HG03108 (cell line): ENCODE measurements around the gene FEM1A.
"Not testable (repeated sequence)": the region's sequence is repeated elsewhere in the genome, so short reads cannot be mapped to it uniquely, and the experiment has no call there.

Experiments
- ATAC-seq: cut with Tn5 transposase; IDR thresholded peaks from one replicate; pipeline ENCODE4 v1.9.1; 2021; ENCODE audit warnings: moderate library complexity; ENCODE audit not compliant: unreplicated experiment

Gene FEM1A

DNA sequence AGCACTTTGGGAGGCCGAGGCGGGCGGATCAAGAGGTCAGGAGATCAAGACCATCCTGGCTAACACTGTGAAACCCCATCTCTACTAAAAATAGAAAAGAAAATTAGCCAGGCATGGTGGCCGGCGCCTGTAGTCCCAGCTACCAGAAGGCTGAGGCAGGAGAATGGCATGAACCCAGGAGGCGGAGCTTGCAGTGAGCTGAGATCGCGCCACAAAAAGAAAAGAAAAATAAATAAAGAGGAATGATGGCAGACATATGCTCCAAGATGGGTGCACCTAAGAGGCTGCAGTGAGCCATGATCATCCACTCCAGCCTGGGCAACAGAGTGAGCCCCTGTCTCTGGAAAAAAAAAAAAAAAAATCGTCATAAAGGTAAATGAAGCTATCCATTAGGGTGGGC is 54.4 kb downstream of the FEM1A start:
- not testable (repeated sequence) for ATAC-seq

- ATAC-seq: no peak
These were observed 55.8 kb downstream of the FEM1A start for GRCh38 chr19:4847190-4847973.

DNA sequence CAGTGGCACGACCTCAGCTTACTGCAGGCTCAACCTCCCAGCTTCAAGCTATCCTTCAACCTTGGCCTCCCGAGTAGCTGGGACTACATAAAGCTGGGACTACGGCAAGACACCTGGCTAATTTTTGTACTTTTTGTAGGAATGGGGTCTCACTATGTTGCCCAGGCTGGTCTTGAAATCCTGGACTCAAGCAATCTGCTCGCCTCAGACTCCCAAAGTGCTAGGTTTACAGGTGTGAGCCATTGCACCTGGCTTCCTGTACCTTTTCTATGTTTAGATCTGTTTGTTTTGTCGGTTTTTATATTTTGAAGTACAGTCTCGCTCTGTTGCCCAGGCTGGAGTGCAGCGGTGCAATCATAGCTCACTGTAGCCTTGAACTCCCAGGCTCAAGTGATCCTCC is 57.5 kb downstream of the FEM1A start:
- ATAC-seq: no peak
